ENCODE data around the gene PGP. TPM values are rescaled to one million over a fixed set of nuclear protein-coding genes. Genes with fewer than 3 reads are reported as not detected.

The PGP gene
- total and polyA plus RNA-seq, 10 of the 15 experiments (the other 5 are each of a cell fraction or from before 2014, with no cell fraction given), result 0.42 to 28.0 (median 12.1) TPM

- TF ChIP-seq, protein P1, sequence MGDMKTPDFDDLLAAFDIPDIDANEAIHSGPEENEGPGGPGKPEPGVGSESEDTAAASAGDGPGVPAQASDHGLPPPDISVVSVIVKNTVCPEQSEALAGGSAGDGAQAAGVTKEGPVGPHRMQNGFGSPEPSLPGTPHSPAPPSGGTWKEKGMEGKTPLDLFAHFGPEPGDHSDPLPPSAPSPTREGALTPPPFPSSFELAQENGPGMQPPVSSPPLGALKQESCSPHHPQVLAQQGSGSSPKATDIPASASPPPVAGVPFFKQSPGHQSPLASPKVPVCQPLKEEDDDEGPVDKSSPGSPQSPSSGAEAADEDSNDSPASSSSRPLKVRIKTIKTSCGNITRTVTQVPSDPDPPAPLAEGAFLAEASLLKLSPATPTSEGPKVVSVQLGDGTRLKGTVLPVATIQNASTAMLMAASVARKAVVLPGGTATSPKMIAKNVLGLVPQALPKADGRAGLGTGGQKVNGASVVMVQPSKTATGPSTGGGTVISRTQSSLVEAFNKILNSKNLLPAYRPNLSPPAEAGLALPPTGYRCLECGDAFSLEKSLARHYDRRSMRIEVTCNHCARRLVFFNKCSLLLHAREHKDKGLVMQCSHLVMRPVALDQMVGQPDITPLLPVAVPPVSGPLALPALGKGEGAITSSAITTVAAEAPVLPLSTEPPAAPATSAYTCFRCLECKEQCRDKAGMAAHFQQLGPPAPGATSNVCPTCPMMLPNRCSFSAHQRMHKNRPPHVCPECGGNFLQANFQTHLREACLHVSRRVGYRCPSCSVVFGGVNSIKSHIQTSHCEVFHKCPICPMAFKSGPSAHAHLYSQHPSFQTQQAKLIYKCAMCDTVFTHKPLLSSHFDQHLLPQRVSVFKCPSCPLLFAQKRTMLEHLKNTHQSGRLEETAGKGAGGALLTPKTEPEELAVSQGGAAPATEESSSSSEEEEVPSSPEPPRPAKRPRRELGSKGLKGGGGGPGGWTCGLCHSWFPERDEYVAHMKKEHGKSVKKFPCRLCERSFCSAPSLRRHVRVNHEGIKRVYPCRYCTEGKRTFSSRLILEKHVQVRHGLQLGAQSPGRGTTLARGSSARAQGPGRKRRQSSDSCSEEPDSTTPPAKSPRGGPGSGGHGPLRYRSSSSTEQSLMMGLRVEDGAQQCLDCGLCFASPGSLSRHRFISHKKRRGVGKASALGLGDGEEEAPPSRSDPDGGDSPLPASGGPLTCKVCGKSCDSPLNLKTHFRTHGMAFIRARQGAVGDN (IDR thresholded peaks at IDR 0.05), result no peak
These were observed 16.4 kb downstream of the PGP start (continued) for GRCh38 chr16:2198283-2198682.

GRCh38 chr16:2197765-2198164 lies 16.9 kb downstream of the PGP start:
- intact Hi-C loops (cut with micrococcal nuclease; ENCODE audit: unreplicated experiment), result no loop called here
- no peaks in the 10 kb centered on the region for H3K79me2 ChIP-seq (ENCODE audit: control insufficient read depth, insufficient read depth, low read length)
- no peaks in the 10 kb centered on the region for H3K9me3 ChIP-seq (replicated peaks; ENCODE audit: control insufficient read depth, insufficient read depth, low read length)
- no peak overlapping the region for H3K4me3 ChIP-seq
- no peaks in the 10 kb centered on the region for H3K36me3 ChIP-seq (ENCODE audit: control insufficient read depth in 2 of 2, insufficient read depth in 2 of 2, low read length in 1 of 2)
- ChIA-PET RAD21 (ENCODE audit: unreplicated experiment) (no interaction called here), POLR2A (no interaction called here), CTCF (interaction anchor here (0.9 kb wide), 1 partner anchor 54 kb away, joined by 3 read pairs; no protein-coding TSS in a partner anchor), SMC1A (ENCODE audit: uncharacterized antibody, unreplicated experiment) (no interaction called here)
- ATAC-seq, result no peak
- no peak overlapping the region for H2AFZ ChIP-seq (ENCODE audit: control insufficient read depth, low read depth, low read length)
- BruUV-seq (replicated peaks), result no TSS peak
- no peak for DNase-seq (ENCODE audit: low read depth, low spot score)
- no peaks in the 10 kb centered on the region for H4K20me1 ChIP-seq (ENCODE audit: control insufficient read depth, insufficient read depth)
- H3K27ac ChIP-seq (ENCODE audit: control insufficient read depth, insufficient read depth), result no peak overlapping the region
- no peaks in the 10 kb centered on the region; the same call in 1 of the 2 replicates for H3K4me1 ChIP-seq (ENCODE audit: control insufficient read depth, insufficient read depth, low read length)
- no peak for TF ChIP-seq BHLHE40 (IDR thresholded peaks at IDR 0.05; ENCODE audit: borderline replicate concordance in 1 of 2, low read depth in 2 of 2, low read length in 1 of 2)
- no peak for TF ChIP-seq POU2F2 (IDR thresholded peaks at IDR 0.05; ENCODE audit: borderline replicate concordance, low read depth, low read length)
- TF ChIP-seq CEBPB (IDR thresholded peaks at IDR 0.05; ENCODE audit: borderline replicate concordance in 1 of 2, low read depth in 2 of 2, low read length in 2 of 2), result no peak
- no peak for TF ChIP-seq SMC3 (IDR thresholded peaks at IDR 0.05; ENCODE audit: borderline replicate concordance, low read length)
- TF ChIP-seq CBX5 (IDR thresholded peaks at IDR 0.05; ENCODE audit: low read depth), result no peak
- no peak for TF ChIP-seq BACH1 (IDR thresholded peaks at IDR 0.05; ENCODE audit: borderline replicate concordance)
- no peak for TF ChIP-seq NBN (IDR thresholded peaks at IDR 0.05)
- TF ChIP-seq, protein P2, sequence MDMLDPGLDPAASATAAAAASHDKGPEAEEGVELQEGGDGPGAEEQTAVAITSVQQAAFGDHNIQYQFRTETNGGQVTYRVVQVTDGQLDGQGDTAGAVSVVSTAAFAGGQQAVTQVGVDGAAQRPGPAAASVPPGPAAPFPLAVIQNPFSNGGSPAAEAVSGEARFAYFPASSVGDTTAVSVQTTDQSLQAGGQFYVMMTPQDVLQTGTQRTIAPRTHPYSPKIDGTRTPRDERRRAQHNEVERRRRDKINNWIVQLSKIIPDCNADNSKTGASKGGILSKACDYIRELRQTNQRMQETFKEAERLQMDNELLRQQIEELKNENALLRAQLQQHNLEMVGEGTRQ (IDR thresholded peaks at IDR 0.05; ENCODE audit: borderline replicate concordance, low read depth, low read length), result no peak
- no peak for TF ChIP-seq PAX5 (IDR thresholded peaks at IDR 0.05; ENCODE audit: borderline replicate concordance, low read depth, low read length)
- in situ Hi-C loops (cut with MboI), result no loop called here
- FAIRE-seq, result no peak
- H3K4me2 ChIP-seq (ENCODE audit: control insufficient read depth, insufficient read depth), result no peak overlapping the region
- 66% methylated on average over 6 of the region's 6 CpGs for WGBS (ENCODE audit: insufficient coverage, insufficient replicate concordance, low lambda C conversion rate, missing lambda C conversion rate)
- H3K9ac ChIP-seq (ENCODE audit: control insufficient read depth, insufficient read depth, low read length), result no peak overlapping the region
- peaks cover 12 to 15% of the 10 kb centered on the region in 2 experiments for H3K27me3 ChIP-seq (replicated peaks in 1 of 2; ENCODE audit: control insufficient read depth in 2 of 2, insufficient read depth in 2 of 2, low read length in 1 of 2)
